ENCODE data around the gene CKAP4.
A peak's percentile ranks its signal among the peaks of the same experiment; 100 is the strongest.

Gene CKAP4

DNA sequence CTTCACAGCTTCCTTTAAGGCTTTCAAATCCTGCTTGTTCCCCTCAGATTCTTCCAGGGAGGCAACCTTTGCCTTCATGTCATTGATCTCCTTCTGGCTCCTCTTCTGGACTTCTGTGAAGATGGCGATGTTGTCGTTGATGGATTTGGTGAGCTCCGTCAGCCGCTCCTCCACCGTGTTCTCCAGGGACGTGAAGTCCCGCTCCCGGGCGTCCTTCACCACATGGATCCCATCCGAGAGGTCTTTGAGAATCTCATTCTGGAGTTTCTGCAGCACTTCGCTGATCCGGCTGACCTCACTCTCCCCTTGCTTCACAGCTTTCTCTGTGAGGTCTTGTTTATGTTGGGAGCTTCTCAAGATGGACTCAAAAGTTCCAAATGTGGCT, 7.9 kb downstream of the CKAP4 start:
- DNase-seq: no peak

DNA sequence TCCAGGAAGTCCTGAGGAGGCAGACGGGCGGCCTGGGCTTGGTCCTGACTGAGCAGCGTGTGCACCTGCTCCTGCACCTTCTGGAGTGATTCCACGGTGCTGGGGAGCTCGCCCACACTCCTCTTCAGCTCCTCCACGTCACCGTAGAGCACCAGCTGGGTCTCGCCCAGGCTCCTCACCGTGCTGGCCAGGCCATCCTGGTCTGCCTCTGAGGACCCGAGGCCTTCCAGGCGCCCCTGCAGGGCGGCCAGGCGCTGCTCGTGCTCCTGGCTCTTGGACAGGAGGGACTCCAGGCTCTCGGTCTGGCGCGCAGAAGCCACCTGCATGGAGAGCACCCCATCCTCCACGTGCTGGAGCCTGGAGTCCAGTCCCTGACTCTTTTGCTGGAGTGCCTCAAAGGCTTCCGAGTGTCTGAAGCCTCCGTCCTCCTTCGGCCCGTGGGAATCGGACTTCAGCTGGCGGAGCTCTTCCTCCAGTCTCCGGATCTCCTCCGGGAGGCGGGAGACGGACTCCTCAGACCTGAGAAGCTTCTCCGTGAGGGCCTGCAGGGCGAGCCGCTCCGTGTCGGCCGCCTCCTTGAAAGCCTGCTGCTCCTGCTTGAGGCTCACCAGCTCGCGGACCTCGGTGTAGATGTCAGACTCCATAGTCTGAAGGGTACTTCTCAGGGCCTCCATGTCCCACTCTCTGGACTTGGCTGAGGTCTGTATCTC, 8.4 kb downstream of the CKAP4 start:
- DNase-seq: no peak

DNA sequence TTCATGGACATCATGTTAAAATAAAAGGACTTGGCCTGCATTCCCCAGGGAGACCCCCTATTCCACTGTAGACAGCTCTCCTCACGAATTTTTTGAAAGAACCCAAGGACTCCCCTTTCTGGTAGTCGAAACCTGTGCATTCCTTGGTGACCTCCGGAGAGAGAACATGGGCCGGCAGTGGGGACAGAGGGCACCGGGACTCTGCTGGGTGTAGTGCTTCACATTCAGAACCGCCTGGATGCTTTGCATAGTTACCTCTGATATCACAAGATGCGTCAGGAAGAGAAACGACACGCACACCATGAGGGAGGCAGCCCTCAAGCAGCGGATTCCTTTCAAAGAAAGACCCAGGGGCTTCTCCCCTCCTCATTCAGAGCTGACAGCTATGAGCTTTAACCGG, 9.7 kb downstream of the CKAP4 start:
- DNase-seq: no peak

DNA sequence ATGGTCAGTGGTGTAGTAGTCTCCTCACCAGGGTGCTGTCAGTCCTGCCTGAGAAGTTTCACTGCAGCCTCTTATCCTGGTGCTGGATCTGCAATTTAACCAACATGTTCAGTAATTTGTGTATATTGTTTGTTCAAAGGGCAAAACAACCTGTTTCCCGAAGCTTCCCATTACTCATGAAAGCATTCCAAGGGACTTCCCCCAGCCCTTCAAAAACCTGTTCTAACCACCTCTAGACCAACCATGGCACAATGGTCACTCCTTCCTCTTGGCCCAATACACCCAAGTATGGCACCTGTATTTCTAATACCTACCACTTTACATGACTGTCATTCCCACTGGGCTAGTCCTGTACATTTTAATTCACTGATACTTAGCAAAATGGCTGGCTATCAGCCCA, 12.1 kb downstream of the CKAP4 start:
- no peak for DNase-seq

DNA sequence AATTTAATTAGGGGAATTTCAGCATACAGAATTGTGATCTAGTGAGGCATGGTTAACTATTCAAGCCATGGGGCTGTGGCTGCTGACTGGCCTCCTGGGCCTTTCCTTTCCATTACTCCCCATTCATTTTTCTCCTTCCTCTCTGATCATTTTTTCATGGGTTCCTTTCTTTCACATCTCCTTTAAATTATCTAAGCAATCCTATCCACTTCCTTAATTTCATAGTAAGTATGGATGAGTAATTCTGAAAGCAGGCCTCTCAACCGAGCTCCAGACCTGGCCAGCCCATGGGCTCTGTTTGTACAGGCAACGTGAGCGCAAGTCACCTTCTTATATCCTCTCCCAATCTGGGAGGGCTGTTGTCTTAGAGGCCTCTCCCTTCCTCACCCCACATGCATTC, 13.4 kb downstream of the CKAP4 start:
- DNase-seq: no peak

DNA sequence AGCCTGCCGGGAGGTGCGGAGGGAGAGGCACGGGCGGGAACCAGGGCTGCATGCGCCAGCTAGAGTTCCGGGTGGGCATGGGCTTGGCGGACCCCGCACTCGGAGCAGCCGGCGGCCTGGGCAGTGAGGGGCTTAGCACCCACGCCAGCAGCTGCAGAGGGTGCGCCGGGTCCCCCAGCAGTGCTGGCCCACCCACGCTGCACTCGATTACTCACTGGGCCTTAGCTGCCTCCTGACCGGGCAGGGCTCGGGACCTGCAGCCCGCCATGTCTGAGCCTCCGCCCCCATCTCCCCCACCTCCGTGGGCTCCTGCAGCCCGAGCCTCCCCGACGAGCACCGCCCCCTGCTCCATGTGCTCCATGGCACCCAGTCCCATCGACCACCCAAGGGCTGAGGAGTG, 14.8 kb downstream of the CKAP4 start:
- DNase-seq: no peak

DNA sequence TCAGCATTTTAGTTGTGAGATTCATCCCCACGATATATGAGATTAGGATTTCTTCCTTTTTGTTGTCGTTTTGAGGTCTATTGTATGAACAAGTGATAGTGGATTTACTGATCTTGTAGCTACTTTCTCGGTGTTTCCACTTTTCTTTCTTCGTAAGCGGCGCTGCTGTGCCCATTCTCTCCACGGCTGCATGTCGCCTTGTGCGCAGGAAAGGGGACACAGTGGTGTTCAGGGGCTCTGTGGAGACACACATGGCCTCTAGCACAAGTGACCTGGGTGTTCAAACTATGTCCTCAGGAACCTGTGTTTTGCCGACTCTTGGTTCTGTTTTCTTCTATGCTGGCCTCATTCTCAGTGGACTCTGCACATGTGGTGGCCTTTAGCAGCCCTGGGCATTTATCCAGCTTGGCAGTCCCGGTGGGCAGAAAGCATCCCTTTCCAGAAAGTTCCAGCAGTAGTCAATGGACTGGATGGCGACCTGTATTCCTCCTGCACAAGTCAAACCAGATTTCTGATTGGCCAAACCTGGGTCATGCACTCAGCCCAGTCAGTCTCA, 18.7 kb downstream of the CKAP4 start:
- DNase-seq: no peak

DNA sequence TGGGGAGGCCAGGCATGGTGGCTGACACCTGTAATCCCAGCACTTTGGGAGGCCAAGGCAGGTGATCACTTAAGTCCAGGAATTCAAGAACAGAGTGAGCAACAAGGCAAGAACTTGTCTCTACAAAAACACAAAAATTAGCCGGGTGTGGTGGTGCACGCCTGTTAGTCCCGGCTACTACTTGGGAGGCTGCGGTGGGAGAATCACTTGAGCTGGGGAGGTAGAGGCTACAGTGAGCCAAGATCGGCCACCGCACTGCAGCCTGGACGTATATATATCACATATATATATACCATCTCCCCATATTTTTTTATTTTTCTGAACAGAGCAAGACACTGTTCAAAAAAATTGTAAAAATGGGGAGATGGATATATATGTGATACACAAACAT, 19.5 kb downstream of the CKAP4 start:
- no peak for DNase-seq

DNA sequence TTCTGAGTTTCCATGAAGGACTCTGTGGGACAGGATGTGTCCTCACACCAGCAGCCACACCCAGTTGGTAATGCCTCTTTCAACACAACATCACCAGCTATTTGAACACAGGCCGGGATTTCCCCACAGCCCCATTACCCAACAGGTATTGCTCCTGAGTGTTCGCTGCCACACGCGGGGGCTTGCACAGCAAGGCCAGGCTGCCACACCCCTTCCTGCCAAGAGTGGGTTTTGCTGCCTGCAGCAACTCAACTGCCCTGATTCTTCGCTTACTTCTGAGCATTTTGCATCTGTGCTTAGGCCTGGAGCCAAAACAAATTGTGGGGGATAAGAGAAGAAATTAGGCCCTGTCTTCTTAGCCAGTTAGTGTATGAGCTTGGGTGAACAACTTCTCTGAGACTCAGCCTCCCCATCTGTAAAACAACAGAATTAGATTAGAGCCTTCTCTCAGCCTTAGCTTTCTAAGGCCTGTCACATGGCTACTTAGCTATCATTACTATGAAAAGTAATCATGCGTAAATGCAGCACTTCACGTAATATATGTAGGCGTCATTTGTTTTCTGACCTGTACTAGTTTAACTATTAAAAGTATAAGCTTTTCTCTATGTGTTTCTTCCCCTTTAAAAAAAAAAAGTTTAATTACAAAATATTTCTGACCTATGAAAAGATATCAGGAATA, 20.0 kb downstream of the CKAP4 start:
- DNase-seq: peak; percentile 47

DNA sequence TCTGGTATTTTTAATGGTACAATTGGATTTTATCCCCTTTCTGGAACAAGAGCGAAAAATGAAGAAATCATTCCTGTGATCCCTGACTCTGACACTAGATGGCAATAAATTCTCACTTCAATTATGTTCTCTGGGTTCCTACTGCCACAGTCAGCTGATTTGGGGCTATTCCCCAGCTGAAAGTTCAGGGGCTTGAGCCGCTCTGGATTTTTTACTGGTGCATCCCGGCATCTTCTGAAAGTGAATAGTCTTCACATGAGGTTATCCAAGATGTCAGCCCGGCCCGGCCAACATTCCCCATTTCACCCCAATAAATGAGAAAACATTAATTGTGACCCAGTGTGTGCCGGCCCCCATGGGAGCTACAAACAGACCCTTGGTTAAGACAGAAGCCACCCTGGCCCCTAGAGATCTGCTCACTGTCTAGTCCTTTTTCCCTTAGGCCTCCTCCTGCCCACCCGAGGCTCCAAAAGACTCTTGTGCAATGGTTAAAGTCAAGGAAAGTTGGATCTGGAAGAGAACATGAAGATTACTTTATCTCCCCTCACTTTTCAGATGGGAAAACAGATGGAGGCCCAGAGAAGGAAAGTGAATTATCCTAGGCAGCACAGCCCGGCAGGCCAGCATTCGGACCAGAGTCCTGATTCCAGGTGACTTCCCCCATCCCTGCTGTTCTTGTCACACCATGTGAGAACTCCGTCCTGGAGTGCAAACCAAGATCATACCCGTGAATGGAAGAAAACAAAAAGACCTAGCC, 20.8 kb downstream of the CKAP4 start:
- no peak for DNase-seq

DNA sequence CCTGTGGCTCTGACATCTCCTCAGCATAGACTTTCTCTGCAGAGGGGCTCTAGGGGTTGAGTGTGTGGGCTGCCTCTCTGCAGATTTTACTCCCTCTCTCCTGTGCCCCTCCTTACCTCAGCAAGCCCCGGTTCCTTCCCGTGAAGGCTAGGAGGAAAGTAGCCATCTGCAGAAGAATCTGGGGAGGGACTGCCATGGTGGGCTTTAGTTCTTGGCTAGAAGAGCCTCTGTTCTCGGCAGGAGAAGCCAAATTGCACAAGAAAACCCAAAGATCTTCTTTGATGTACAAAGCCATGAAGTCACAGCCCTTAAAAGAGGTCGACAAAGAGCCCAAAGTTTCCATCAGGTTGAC, 23.5 kb downstream of the CKAP4 start:
- no peak for DNase-seq

DNA sequence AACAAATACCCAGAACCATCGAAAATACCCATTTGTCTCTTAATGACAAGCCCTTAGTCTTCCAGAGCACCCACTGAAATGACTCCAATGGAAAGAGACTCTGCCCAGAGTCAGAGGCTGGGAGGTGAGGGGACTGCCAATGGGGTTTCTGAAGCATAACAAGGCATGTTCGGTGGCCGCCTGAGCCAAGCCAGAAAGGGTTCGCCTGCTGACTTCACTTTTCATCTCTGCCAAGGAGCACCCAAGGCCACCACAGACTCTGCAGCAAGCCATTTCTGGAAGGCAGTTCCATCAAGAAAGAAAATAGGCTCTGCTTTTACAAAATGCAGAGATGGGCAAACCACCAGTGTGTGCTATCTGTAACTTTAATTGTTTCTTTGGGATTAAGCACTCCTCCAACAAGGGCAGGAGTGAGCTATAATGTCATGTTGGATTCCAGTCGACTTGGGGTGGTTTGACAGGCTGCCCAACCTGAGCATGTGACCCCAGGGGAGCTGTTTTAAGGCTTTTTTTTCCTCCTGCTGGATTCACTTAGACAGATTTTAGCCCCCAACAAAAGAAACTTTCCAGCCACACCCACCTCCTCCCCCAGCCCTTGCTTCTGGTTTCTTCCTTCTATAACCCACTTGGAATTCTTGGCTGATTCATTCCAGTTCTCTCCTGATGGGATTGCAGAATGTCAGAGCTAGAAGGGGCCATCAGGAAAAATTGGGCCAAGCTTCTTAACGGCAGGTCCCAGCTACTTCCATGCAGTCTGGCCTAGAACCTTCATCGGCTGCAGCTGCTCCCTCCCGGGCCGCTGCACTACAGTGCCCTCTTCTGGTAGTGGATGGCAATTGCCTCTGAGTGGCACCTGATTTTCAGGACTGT, 24.1 kb downstream of the CKAP4 start:
- peak; percentile 70 for DNase-seq

DNA sequence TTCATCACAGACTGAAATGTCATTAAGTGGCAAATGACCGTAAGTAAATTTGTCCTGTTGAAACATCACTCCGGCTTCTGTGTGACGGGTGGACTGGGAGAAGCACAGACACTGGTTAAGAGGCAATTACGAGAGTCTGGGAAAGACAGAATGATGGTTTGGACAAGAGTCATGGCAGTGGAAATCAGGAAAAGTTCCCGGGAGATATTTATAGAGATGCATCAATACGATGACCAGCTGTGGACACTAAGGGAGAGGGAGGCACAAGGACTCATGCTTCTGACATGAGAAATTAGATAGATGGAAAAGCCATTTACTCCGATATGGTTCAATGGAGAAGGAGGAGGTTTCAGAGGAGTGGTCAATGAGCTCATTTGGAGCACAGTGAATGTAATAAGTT, 27.3 kb downstream of the CKAP4 start:
- no peak for DNase-seq

DNA sequence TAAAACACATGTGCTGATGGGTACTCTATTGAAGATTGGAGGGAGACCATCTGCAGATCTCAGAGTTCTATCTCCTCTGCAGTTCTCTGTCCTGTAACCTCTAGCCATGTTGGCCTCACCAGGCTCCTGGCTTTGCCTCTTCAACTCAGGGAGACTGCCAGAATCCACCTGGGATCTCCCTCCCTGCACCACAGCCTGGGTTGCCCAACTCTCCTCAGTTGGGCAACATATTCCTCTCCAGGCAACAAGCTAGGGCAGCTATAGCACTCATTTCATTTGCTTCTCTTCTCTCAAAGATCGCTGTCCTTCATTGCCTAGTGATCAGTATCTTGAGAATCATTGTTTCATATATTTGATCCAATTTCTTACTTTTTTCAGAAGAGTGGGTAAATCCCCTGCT, 28.8 kb downstream of the CKAP4 start:
- DNase-seq: no peak

DNA sequence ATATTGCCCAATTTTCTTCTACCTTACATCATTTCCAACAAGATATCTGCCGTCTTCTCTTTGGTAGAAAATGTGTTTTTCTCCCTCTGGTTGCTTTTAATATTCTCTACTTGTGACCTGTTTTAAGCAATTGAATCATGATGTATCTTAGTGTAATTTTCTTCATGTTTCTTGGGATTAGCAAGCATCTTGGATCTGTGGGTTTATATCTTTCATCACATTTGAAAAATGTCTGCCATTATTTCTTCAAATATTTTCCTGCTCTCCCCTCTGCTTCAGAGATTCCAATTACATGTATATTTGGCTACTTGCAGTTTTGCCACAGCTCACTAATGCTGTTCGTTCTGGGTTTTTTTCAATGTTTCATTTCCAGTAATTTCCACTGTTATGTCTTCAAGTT, 30.1 kb downstream of the CKAP4 start:
- no peak for DNase-seq

DNA sequence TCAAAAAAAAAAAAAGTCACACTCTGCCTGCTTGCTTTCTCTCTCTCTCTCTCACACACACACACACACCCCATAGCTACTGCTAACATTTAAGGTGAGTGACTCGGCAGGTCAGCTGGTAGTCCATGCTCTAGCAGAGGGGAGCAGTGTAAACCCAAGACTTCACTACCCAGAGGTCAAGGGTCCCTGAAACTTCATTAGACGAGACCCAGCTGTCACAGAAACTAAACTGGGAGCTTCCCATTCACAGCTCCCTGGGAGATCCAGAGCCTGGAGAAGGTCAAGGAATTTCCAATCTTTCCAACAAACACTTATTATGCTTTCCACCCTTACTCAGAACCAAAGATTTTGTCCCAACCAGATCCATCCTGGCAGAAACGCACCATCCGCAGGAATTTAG, 33.2 kb downstream of the CKAP4 start:
- DNase-seq: no peak

DNA sequence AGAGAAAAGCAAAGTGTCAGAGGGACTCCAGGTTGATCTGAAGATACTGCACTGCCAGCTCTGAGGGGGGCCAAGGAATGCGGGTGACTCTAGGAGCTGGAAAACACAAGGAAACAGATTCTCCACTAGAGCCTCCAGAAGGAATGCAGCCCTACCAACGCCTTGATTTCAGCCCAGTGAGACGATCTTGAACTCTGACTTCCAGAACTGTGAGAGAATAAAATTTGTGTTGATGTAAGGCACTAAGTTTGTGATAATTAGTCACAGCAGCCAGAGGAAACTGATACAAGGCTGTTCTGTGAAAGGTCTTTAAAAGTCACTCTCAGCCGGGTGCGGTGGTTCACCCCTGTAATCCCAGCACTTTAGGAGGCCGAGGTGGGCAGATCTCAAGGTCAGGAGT, 34.2 kb downstream of the CKAP4 start:
- DNase-seq: no peak

DNA sequence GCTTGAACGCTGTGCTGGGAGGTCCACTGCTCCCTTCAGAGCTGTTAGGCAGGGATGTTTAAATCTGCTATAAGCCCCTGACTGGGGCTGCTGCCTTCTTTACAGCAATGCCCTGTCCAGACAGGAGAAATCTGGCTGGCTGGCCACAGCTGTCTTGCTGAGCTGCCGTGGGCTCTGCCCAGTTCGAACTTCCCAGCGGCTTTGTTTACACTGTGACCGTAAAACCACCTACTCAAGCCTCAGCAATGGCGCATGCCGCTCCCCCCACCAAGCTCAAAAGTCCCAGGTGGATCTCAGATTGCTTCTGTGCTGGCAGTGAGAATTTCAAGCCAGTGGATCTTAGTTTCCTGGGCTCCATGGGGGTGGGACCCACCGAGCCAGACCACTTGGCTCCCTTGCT, 35.8 kb downstream of the CKAP4 start:
- DNase-seq: no peak

DNA sequence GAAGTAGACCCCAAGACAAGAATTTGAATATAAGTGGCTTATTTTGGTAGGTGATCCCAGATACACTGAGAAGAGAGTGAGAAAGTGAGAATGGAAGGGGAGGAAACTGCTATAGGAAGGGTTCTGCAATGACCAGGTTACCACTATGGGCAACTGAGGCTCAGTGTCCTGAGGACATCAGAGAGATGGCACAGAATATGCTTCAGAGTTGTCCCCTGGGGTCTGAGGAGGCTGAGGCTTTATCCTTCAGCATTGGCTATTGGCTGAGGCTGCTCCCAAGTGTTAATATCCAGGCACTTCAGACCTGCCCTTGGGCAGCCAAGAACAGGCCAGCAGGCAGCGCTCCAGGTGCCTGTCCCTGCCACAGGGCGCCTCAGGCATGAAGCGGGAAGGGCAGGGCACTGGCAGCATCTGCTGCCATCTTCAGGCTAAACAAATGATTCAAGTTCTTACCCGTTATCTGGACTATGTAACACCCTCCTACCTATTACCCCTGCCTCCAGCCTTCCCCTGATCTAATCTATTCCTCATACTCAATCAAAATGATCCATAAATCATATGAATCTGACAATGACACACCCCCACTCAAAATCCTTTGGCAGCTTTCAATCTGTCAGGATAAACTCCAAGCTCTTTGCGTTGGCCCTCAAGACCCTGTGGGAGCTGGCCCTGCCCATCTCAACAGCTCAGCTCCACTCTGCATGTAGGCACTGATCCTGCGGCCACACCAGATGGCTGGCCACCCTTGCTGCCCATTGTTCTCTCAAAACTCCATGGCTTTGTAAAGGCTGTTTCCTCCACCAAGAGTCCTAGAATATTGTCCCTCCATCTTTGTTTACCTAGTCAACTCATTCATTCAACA, 42.4 kb downstream of the CKAP4 start:
- DNase-seq: no peak

DNA sequence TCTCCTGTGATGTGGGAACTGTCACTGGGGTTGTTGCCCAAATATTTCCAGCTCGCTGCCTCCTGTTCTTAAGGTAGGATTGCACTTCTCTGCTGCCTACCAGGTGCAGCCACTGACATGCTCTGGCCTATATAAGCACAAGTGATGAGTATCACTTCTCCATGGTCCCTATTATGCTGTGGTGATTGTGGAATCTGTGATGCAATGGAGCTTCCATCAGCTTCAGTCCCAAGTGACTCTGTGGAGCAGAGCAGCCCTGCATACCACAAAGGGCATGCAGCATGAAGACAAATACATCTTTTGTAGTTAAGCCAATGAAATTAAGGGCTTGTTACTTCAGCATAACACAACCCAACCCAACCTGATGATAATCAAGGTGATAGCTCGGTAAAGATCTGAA, 43.5 kb downstream of the CKAP4 start:
- no peak for DNase-seq

DNA sequence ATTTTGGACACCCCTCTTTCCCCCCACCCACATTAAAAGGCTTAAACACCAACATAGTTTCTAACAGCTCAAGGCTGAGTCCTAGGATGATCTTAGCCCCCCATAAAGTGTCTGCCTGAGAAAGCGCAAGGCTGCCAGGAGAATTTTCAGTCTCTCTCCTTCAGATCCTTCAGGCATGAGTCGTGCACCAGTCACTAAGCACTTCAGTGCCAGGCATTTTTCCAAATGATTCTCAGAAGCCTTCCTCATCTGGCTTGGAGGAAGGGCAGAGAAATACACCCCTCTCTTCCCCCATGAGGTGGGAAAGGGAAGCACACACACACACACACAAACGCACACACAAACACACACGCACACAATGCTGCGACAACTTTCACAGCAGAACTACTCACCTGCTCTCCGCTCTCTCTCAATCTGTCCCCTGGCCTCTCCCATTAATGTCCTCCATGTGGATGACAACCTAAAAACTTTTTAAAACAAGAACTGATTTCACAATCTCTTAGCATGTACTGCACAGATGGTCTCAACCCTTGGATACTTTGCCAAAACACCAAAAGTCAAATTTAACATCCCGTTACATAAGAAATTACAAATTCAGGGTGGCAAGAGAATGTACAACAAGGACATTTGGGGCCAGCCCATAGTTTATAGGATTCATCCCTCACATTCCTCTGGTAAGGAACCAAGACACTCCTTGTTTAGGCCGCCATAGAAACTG, 49.8 kb downstream of the CKAP4 start:
- no peak for DNase-seq
